GM10847 (cell line): ENCODE data around the gene RO60.

Experiments
- POLR2A ChIP-seq: IDR thresholded peaks from 2 replicates; pipeline ENCODE4 v1.6.1; 2011; ENCODE audit not compliant: insufficient read length; ENCODE audit errors: extremely low read depth

Gene RO60

GRCh38 chr1:193059282-193060114 lies at the start of gene RO60, which contains the start of gene UCHL5:
TSS of gene RO60 (plus strand) at chr1:193059612. CDS start at chr1:193069055, 9,443 bp downstream.
TSS of gene UCHL5 (minus strand) at chr1:193059360. CDS start at chr1:193059260, 100 bp downstream.
- TF ChIP-seq POLR2A: peak; percentile 90

GRCh38 chr1:193011406-193011805 lies 48.0 kb upstream of the RO60 start:
- TF ChIP-seq POLR2A: no peak

- TF ChIP-seq POLR2A: no peak
Observed at GRCh38 chr1:193013005-193013404, 46.4 kb upstream of the RO60 start.

- no peak for TF ChIP-seq POLR2A
Observed at GRCh38 chr1:193013707-193014106, 45.7 kb upstream of the RO60 start.

- no peak for TF ChIP-seq POLR2A
Observed at GRCh38 chr1:193014400-193014799, 45.0 kb upstream of the RO60 start.

- no peak for TF ChIP-seq POLR2A
Observed at GRCh38 chr1:193016788-193017187, 42.6 kb upstream of the RO60 start.

GRCh38 chr1:193019442-193020026 lies 39.9 kb upstream of the RO60 start:
- TF ChIP-seq POLR2A: no peak

- TF ChIP-seq POLR2A: no peak
Observed at GRCh38 chr1:193025218-193025617, 34.2 kb upstream of the RO60 start.

- no peak for TF ChIP-seq POLR2A
Observed at GRCh38 chr1:193030280-193030679, 29.1 kb upstream of the RO60 start.

- TF ChIP-seq POLR2A: no peak
Observed at GRCh38 chr1:193031431-193031830, 28.0 kb upstream of the RO60 start.

GRCh38 chr1:193033610-193034009 lies 25.8 kb upstream of the RO60 start:
- TF ChIP-seq POLR2A: no peak

- no peak for TF ChIP-seq POLR2A
Observed at GRCh38 chr1:193036337-193037047, 22.9 kb upstream of the RO60 start.

- no peak for TF ChIP-seq POLR2A
Observed at GRCh38 chr1:193040011-193040410, 19.4 kb upstream of the RO60 start.

GRCh38 chr1:193042766-193043691 lies 16.4 kb upstream of the RO60 start:
- TF ChIP-seq POLR2A: no peak

- TF ChIP-seq POLR2A: no peak
Observed at GRCh38 chr1:193054169-193054675, 5.2 kb upstream of the RO60 start.
